Activated CD4-positive, alpha-beta T cell treated with anti-CD3 and anti-CD28 coated beads, Interleukin-2, amount 10 ng/mL, durations not matched to agents 7 days and 5 days (primary cell): Measurements from ENCODE around the gene KCNC4. TPM values are rescaled to one million over a fixed set of nuclear protein-coding genes. Genes with fewer than 3 reads are reported as not detected.
A peak's percentile ranks its signal among the peaks of the same experiment; 100 is the strongest.

Experiments
- CTCF ChIA-PET: fragments of 350-600 bp; sonication (Branson Sonifier 250); formaldehyde crosslinking; loops from one replicate; lab custom pipeline; 2021; ENCODE audit warnings: antibody characterized with exemption; lab: Charles Lee
- POLR2A ChIA-PET: fragments of 350-600 bp; sonication (Branson Sonifier 250); formaldehyde crosslinking; loops from one replicate; lab custom pipeline; 2021; ENCODE audit warnings: antibody characterized with exemption; lab: Charles Lee
- DNase-seq: peaks from one replicate; pipeline ENCODE4 v3.0.0-alpha.2; 2020
- H3K27ac Mint-ChIP-seq: one replicate; pipeline ENCODE4 v1.8.0; 2021; ENCODE audit warnings: mild to moderate bottlenecking, moderate library complexity, mixed read lengths
- H3K27me3 Mint-ChIP-seq: one replicate; pipeline ENCODE4 v1.8.0; 2021; ENCODE audit warnings: mixed read lengths
- H3K36me3 Mint-ChIP-seq: one replicate; pipeline ENCODE4 v1.8.0; 2021; ENCODE audit warnings: low read depth, mixed read lengths
- H3K4me1 Mint-ChIP-seq: one replicate; pipeline ENCODE4 v1.8.0; 2021; ENCODE audit warnings: mixed read lengths
- H3K4me3 Mint-ChIP-seq: one replicate; pipeline ENCODE4 v1.8.0; 2021; ENCODE audit warnings: mild to moderate bottlenecking, moderate library complexity, mixed read lengths
- H3K9me3 Mint-ChIP-seq: one replicate; pipeline ENCODE4 v1.8.0; 2021; ENCODE audit warnings: mixed read lengths
- total RNA-seq, 2 experiments: library from RNA; stranded (reverse); gene quantifications; one replicate each; pipeline ENCODE4 v1.2.3, GENCODE V29; 2021

The KCNC4 gene
- total RNA-seq, 2 experiments from 2014 or later, result 7.1 to 8.2 TPM

GRCh38 chr1:110242062-110242461 is 31.9 kb downstream of the KCNC4 start:
- CTCF ChIA-PET, result interaction anchor here (1.0 to 1.1 kb wide), 3 partner anchors 17 to 34 kb away, joined by 3 to 5 read pairs (median 3); no protein-coding TSS in a partner anchor
- Mint-ChIP-seq H3K36me3 (no peaks in the 10 kb centered on the region), H3K4me1 (peaks cover 5% of the 10 kb centered on the region), H3K27me3 (no peaks in the 10 kb centered on the region), H3K9me3 (no peaks in the 10 kb centered on the region), H3K4me3 (no peak overlapping the region), H3K27ac (no peak overlapping the region)
- DNase-seq, result no peak
- POLR2A ChIA-PET, result no interaction called here

GRCh38 chr1:110242731-110243130 is 32.6 kb downstream of the KCNC4 start:
- Mint-ChIP-seq H3K27me3 (no peaks in the 10 kb centered on the region), H3K9me3 (no peaks in the 10 kb centered on the region)

GRCh38 chr1:110243146-110243545 is 33.0 kb downstream of the KCNC4 start:
- Mint-ChIP-seq H3K27me3 (no peaks in the 10 kb centered on the region), H3K4me3 (no peak overlapping the region), H3K4me1 (peaks cover 5% of the 10 kb centered on the region), H3K27ac (no peak overlapping the region), H3K36me3 (no peaks in the 10 kb centered on the region), H3K9me3 (no peaks in the 10 kb centered on the region)
- ChIA-PET CTCF (interaction anchor here (1.0 to 3.6 kb wide), 3 partner anchors 18 to 40 kb away, joined by 3 to 10 read pairs (median 3); no protein-coding TSS in a partner anchor), POLR2A (no interaction called here)
- no peak for DNase-seq

More at GRCh38 chr1:110242731-110243130, 32.6 kb downstream of the KCNC4 start:
- DNase-seq, result no peak
- Mint-ChIP-seq H3K4me3 (no peak overlapping the region), H3K4me1 (peaks cover 5% of the 10 kb centered on the region), H3K27ac (no peak overlapping the region), H3K36me3 (no peaks in the 10 kb centered on the region)
- CTCF ChIA-PET, result interaction anchor here (1.0 to 1.3 kb wide), 2 partner anchors 18 to 27 kb away, joined by 3 read pairs; no protein-coding TSS in a partner anchor
- POLR2A ChIA-PET, result no interaction called here

- Mint-ChIP-seq H3K4me1 (peaks cover 5% of the 10 kb centered on the region), H3K27ac (no peak overlapping the region), H3K27me3 (no peaks in the 10 kb centered on the region), H3K9me3 (no peaks in the 10 kb centered on the region), H3K36me3 (no peaks in the 10 kb centered on the region), H3K4me3 (no peak overlapping the region)
- CTCF ChIA-PET, result interaction anchor here (0.6 to 3.6 kb wide), 5 partner anchors 28 to 216 kb away, joined by 3 to 10 read pairs (median 4); no protein-coding TSS in a partner anchor
- DNase-seq, result no peak
- POLR2A ChIA-PET, result no interaction called here
Measured at GRCh38 chr1:110243574-110243973, 33.5 kb downstream of the KCNC4 start.

- peaks cover 5% of the 10 kb centered on the region for H3K4me1 Mint-ChIP-seq
Measured at GRCh38 chr1:110245876-110246620, 35.9 kb downstream of the KCNC4 start.

GRCh38 chr1:110248746-110249145 is 38.6 kb downstream of the KCNC4 start:
- Mint-ChIP-seq H3K27me3 (no peaks in the 10 kb centered on the region), H3K36me3 (no peaks in the 10 kb centered on the region), H3K27ac (no peak overlapping the region), H3K9me3 (no peaks in the 10 kb centered on the region), H3K4me1 (no peaks in the 10 kb centered on the region), H3K4me3 (no peak overlapping the region)
- POLR2A ChIA-PET, result no interaction called here
- no peak for DNase-seq
- CTCF ChIA-PET, result no interaction called here

More at GRCh38 chr1:110245876-110246620, 35.9 kb downstream of the KCNC4 start:
- ChIA-PET CTCF (interaction anchor here (1.5 to 3.6 kb wide), 4 partner anchors 39 to 250 kb away, joined by 4 to 10 read pairs (median 6); no protein-coding TSS in a partner anchor), POLR2A (no interaction called here)
- no peak overlapping the region for H3K4me3 Mint-ChIP-seq
- no peak overlapping the region for H3K27ac Mint-ChIP-seq
- no peaks in the 10 kb centered on the region for H3K36me3 Mint-ChIP-seq
- DNase-seq, result no peak
- no peaks in the 10 kb centered on the region for H3K27me3 Mint-ChIP-seq
- H3K9me3 Mint-ChIP-seq, result no peaks in the 10 kb centered on the region

GRCh38 chr1:110249256-110249655 is 39.1 kb downstream of the KCNC4 start:
- no peaks in the 10 kb centered on the region for H3K4me1 Mint-ChIP-seq
- H3K36me3 Mint-ChIP-seq, result no peaks in the 10 kb centered on the region
- no peak for DNase-seq
- POLR2A ChIA-PET, result no interaction called here
- no peaks in the 10 kb centered on the region for H3K27me3 Mint-ChIP-seq
- no peak overlapping the region for H3K27ac Mint-ChIP-seq
- H3K4me3 Mint-ChIP-seq, result no peak overlapping the region
- CTCF ChIA-PET, result interaction anchor here (0.7 kb wide), 2 partner anchors 22 to 247 kb away, joined by 3 read pairs; no protein-coding TSS in a partner anchor
- no peaks in the 10 kb centered on the region for H3K9me3 Mint-ChIP-seq

- H3K9me3 Mint-ChIP-seq, result no peaks in the 10 kb centered on the region
- no peak overlapping the region for H3K4me3 Mint-ChIP-seq
- H3K36me3 Mint-ChIP-seq, result no peaks in the 10 kb centered on the region
- H3K27me3 Mint-ChIP-seq, result no peaks in the 10 kb centered on the region
- ChIA-PET CTCF (interaction anchor here (0.7 to 1.0 kb wide), 3 partner anchors 8 to 246 kb away, joined by 3 read pairs; no protein-coding TSS in a partner anchor), POLR2A (no interaction called here)
- no peak overlapping the region for H3K27ac Mint-ChIP-seq
- no peak for DNase-seq
- H3K4me1 Mint-ChIP-seq, result no peaks in the 10 kb centered on the region
Measured at GRCh38 chr1:110250008-110250407, 39.9 kb downstream of the KCNC4 start.

GRCh38 chr1:110250749-110251148 is 40.6 kb downstream of the KCNC4 start:
- H3K4me1 Mint-ChIP-seq, result peaks cover 4% of the 10 kb centered on the region
- no peaks in the 10 kb centered on the region for H3K36me3 Mint-ChIP-seq
- POLR2A ChIA-PET, result no interaction called here
- H3K27ac Mint-ChIP-seq, result no peak overlapping the region
- no peak for DNase-seq
- no peak overlapping the region for H3K4me3 Mint-ChIP-seq
- no peaks in the 10 kb centered on the region for H3K9me3 Mint-ChIP-seq
- no peaks in the 10 kb centered on the region for H3K27me3 Mint-ChIP-seq
- CTCF ChIA-PET, result no interaction called here

- H3K4me1 Mint-ChIP-seq, result peaks cover 4% of the 10 kb centered on the region
- H3K27me3 Mint-ChIP-seq, result no peaks in the 10 kb centered on the region
- no peak overlapping the region for H3K27ac Mint-ChIP-seq
- ChIA-PET CTCF (interaction anchor here (0.6 to 1.5 kb wide), 4 partner anchors 34 to 319 kb away, joined by 3 to 6 read pairs (median 4); no protein-coding TSS in a partner anchor), POLR2A (no interaction called here)
- no peak overlapping the region for H3K4me3 Mint-ChIP-seq
- H3K36me3 Mint-ChIP-seq, result no peaks in the 10 kb centered on the region
- DNase-seq, result no peak
- H3K9me3 Mint-ChIP-seq, result no peaks in the 10 kb centered on the region
Measured at GRCh38 chr1:110253213-110253612, 43.1 kb downstream of the KCNC4 start.

- POLR2A ChIA-PET, result no interaction called here
- Mint-ChIP-seq H3K4me1 (peaks cover 4% of the 10 kb centered on the region), H3K36me3 (no peaks in the 10 kb centered on the region), H3K27me3 (peaks cover under 1% of the 10 kb centered on the region), H3K27ac (no peak overlapping the region), H3K9me3 (no peaks in the 10 kb centered on the region), H3K4me3 (no peak overlapping the region)
- no peak for DNase-seq
- CTCF ChIA-PET, result interaction anchor here (0.6 to 1.1 kb wide), 2 partner anchors 16 to 206 kb away, joined by 3 to 5 read pairs; no protein-coding TSS in a partner anchor
Measured at GRCh38 chr1:110254604-110255391, 44.7 kb downstream of the KCNC4 start.

- CTCF ChIA-PET, result interaction anchor here (0.9 to 1.1 kb wide), 2 partner anchors 22 to 205 kb away, joined by 4 to 5 read pairs; no protein-coding TSS in a partner anchor
- POLR2A ChIA-PET, result no interaction called here
Measured at GRCh38 chr1:110255392-110255787, 45.3 kb downstream of the KCNC4 start.

More at GRCh38 chr1:110255392-110255787, 45.3 kb downstream of the KCNC4 start:
- DNase-seq, result peak; percentile 16
- Mint-ChIP-seq H3K4me1 (peaks cover 4% of the 10 kb centered on the region), H3K4me3 (no peak overlapping the region), H3K27ac (no peak overlapping the region), H3K36me3 (no peaks in the 10 kb centered on the region), H3K27me3 (peaks cover 1% of the 10 kb centered on the region), H3K9me3 (no peaks in the 10 kb centered on the region)
